Tibial nerve (tissue), 3 donors: ENCODE results near the gene QKI.

ENCODE experiments used
- CTCF ChIP-seq, 5 experiments: fragments of 200-600 bp in 3 of 5; fragments of 450-650 bp in 2 of 5; sonication (generic) in 3 of 5; IDR thresholded peaks; one replicate each; pipeline ENCODE4 v1.5.1; 2016 to 2019; ENCODE audit warnings: antibody characterized with exemption in 5 of 5, mild to moderate bottlenecking in 3 of 5, moderate library complexity in 2 of 5
- POLR2A ChIP-seq, 2 donors: fragments of 450-650 bp; IDR thresholded peaks; one replicate each; pipeline ENCODE4 v1.6.1; 2017; ENCODE audit warnings: antibody characterized with exemption in 2 of 2, mild to moderate bottlenecking in 2 of 2, moderate library complexity in 2 of 2

- no peak for TF ChIP-seq CTCF (IDR thresholded peaks at IDR 0.05)
- TF ChIP-seq POLR2A (IDR thresholded peaks at IDR 0.05) = no peak
Measured at GRCh38 chr6:163513003-163513402, 98.5 kb downstream of the QKI start.
